ENCODE results near the gene GARIN1A. TPM values are rescaled to one million over a fixed set of nuclear protein-coding genes. Genes with fewer than 3 reads are reported as not detected.

Gene GARIN1A
- total and polyA plus RNA-seq, 2 of the 4 experiments (the other 2 are of a cell fraction) = 0.18 to 1.4 TPM

DNA sequence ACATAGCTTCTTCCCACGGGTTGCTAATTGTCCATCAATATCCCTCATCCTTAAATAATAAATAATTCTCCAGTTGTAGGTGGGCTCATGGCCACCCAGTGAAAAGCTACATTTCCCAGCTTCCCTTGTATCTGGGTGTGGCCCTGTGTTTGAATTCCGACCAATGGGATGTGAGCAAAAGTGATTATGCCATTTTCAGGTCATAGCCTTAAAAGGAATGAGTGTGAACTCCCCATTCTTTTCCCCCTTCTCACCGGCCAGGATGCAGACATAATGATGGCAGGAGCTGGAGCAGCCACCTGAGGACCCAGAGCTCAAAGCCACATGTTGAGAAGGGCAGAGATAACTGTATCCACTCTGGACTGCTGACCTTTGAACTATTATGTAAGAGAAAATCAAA is 36.7 kb downstream of the GARIN1A start:
- WGBS, 2 experiments (ENCODE audit: extremely low coverage in 2 of 2, insufficient read length in 1 of 2) = no CpG with 5 or more reads among the region's 3 CpGs
- Histone ChIP-seq H3K9me1 (ENCODE audit: insufficient read depth, low read length) (0 out of 2 replicates have a peak, but pooled peaks cover 4% of the 10 kb centered on the region), H3K27me3 (ENCODE audit: control insufficient read depth, insufficient read depth, low read length) (no peaks in the 10 kb centered on the region), H3K4me1 (ENCODE audit: control insufficient read depth, insufficient read depth, low read length) (peaks cover 3% of the 10 kb centered on the region; the same call in 1 of the 2 replicates), H3K14ac (replicated peaks; ENCODE audit: low read depth, low read length) (no peak overlapping the region), H4K20me1 (ENCODE audit: insufficient read depth, low read length) (no peaks in the 10 kb centered on the region), H3K56ac (ENCODE audit: extremely low read depth, insufficient read depth, low read length) (no peak overlapping the region), H2AK5ac (ENCODE audit: low read depth, low read length) (no peak overlapping the region), H3K9me3 (ENCODE audit: control insufficient read depth, insufficient read depth, low read length) (no peaks in the 10 kb centered on the region), H2AK9ac (replicated peaks; ENCODE audit: low read depth, low read length, poor library complexity) (peak overlapping the region; percentile 15), H3K79me1 (ENCODE audit: low read depth in 1 of 2, low read length in 2 of 2) (no peaks in the 10 kb centered on the region), H2BK20ac (ENCODE audit: low read depth, low read length) (no peak overlapping the region), H3K4ac (ENCODE audit: low read depth, low read length) (no peak overlapping the region), H3K4me3 (ENCODE audit: insufficient read depth, low read depth, low read length) (no peak overlapping the region), H3K27ac (ENCODE audit: insufficient read depth, low read length) (no peak overlapping the region), H3K18ac (ENCODE audit: low read depth, low read length) (no peak overlapping the region), H3K23ac (ENCODE audit: low read depth, low read length) (no peak overlapping the region), H3K36me3 (ENCODE audit: control insufficient read depth, insufficient read depth, low read length) (no peaks in the 10 kb centered on the region), H3K9ac (ENCODE audit: low read depth, low read length) (no peak overlapping the region), H4K91ac (ENCODE audit: insufficient read depth, low read depth, low read length) (no peak overlapping the region), H2BK5ac (ENCODE audit: low read depth, low read length, poor library complexity, severe bottlenecking) (no peak overlapping the region), H3K4me2 (ENCODE audit: low read depth, low read length) (no peak overlapping the region), H2AFZ (replicated peaks; ENCODE audit: low read length, poor library complexity) (no peak overlapping the region), H2BK15ac (ENCODE audit: low read depth, low read length) (no peak overlapping the region), H2BK120ac (ENCODE audit: low read depth, low read length) (no peak overlapping the region), H4K8ac (ENCODE audit: low read depth in 2 of 2, low read length in 2 of 2) (no peak overlapping the region), H4K5ac (ENCODE audit: low read depth, low read length) (no peak overlapping the region)
- TF ChIP-seq ELK1 (IDR thresholded peaks at IDR 0.05; ENCODE audit: borderline replicate concordance, low read depth, low read length) = no peak
- TF ChIP-seq RAD21 (IDR thresholded peaks at IDR 0.05; ENCODE audit: low read length) = no peak
- no peak for TF ChIP-seq MXI1 (IDR thresholded peaks at IDR 0.05; ENCODE audit: borderline replicate concordance, low read depth, low read length)
- TF ChIP-seq RFX5 (IDR thresholded peaks at IDR 0.05; ENCODE audit: low read depth, low read length) = no peak
- TF ChIP-seq, protein P1, sequence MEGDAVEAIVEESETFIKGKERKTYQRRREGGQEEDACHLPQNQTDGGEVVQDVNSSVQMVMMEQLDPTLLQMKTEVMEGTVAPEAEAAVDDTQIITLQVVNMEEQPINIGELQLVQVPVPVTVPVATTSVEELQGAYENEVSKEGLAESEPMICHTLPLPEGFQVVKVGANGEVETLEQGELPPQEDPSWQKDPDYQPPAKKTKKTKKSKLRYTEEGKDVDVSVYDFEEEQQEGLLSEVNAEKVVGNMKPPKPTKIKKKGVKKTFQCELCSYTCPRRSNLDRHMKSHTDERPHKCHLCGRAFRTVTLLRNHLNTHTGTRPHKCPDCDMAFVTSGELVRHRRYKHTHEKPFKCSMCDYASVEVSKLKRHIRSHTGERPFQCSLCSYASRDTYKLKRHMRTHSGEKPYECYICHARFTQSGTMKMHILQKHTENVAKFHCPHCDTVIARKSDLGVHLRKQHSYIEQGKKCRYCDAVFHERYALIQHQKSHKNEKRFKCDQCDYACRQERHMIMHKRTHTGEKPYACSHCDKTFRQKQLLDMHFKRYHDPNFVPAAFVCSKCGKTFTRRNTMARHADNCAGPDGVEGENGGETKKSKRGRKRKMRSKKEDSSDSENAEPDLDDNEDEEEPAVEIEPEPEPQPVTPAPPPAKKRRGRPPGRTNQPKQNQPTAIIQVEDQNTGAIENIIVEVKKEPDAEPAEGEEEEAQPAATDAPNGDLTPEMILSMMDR (conservative IDR thresholded peaks at IDR 0.05; ENCODE audit: low read depth, low read length) = no peak
- no TSS peak for BruUV-seq (replicated peaks)
- ChIA-PET CTCF (interaction anchor here (1.0 kb wide), 1 partner anchor 11 kb away, joined by 4 read pairs; no protein-coding TSS in a partner anchor), POLR2A (ENCODE audit: unreplicated experiment) (no interaction called here)
- intact Hi-C loops (cut with micrococcal nuclease) (no loop called here), dilution Hi-C loops (cut with HindIII; ENCODE audit: low sequenced_read_pairs, unreplicated experiment) (no loop called here), in situ Hi-C loops (cut with MboI; ENCODE audit: low sequenced_read_pairs) (no loop called here)
- DNase-seq (no peak), ATAC-seq (ENCODE audit: low read depth) (no peak)

Data from IMR-90 (cell line).